HEK293T (cell line): Measurements from ENCODE around the gene ETV6.

Experiments
- ARNT ChIP-seq: fragments of 450-650 bp; IDR thresholded peaks from 2 replicates; pipeline ENCODE4 v1.6.1; 2017; ENCODE audit warnings: mild to moderate bottlenecking
- BHLHE40 ChIP-seq: fragments of 450-650 bp; IDR thresholded peaks from 2 replicates; pipeline ENCODE4 v1.6.1; 2016; ENCODE audit warnings: mild to moderate bottlenecking, moderate library complexity, borderline replicate concordance
- CTBP1 ChIP-seq: fragments of 450-650 bp; IDR thresholded peaks from 2 replicates; pipeline ENCODE4 v1.6.1; 2016; ENCODE audit warnings: borderline replicate concordance
- ELF4 ChIP-seq: fragments of 450-650 bp; IDR thresholded peaks from 2 replicates; pipeline ENCODE4 v1.6.1; 2017; ENCODE audit warnings: antibody characterized with exemption
- FOXK2 ChIP-seq: fragments of 450-650 bp; IDR thresholded peaks from 2 replicates; pipeline ENCODE4 v1.6.1; 2016; ENCODE audit warnings: mild to moderate bottlenecking
- HDGF ChIP-seq: fragments of 450-650 bp; IDR thresholded peaks from 2 replicates; pipeline ENCODE4 v1.6.1; 2017; ENCODE audit warnings: antibody characterized with exemption, borderline replicate concordance
- LEF1 ChIP-seq: fragments of 450-650 bp; IDR thresholded peaks from 2 replicates; pipeline ENCODE4 v1.6.1; 2017; ENCODE audit warnings: mild to moderate bottlenecking, borderline replicate concordance
- PKNOX1 ChIP-seq: fragments of 450-650 bp; IDR thresholded peaks from 2 replicates; pipeline ENCODE4 v1.6.1; 2016
- SP1 ChIP-seq: fragments of 450-650 bp; IDR thresholded peaks from 2 replicates; pipeline ENCODE4 v1.6.1; 2017
- SUZ12 ChIP-seq: fragments of 450-650 bp; IDR thresholded peaks from 2 replicates; pipeline ENCODE4 v1.6.1; 2016; ENCODE audit warnings: mild to moderate bottlenecking
- TARDBP ChIP-seq: fragments of 450-650 bp; IDR thresholded peaks from 2 replicates; pipeline ENCODE4 v1.6.1; 2016

GRCh38 chr12:11642785-11643184 is 6.7 kb upstream of the ETV6 start:
- TF ChIP-seq BHLHE40 (no peak), FOXK2 (no peak), ELF4 (no peak), SUZ12 (no peak), CTBP1 (no peak), TARDBP (no peak), SP1 (no peak), HDGF (no peak), LEF1 (no peak), ARNT (no peak), PKNOX1 (no peak)
